Right lobe of liver (tissue), 4 donors: Measurements from ENCODE around the gene CAMTA1.

Experiments used
- POLR2A ChIP-seq: fragments of 450-650 bp; IDR thresholded peaks from one replicate; pipeline ENCODE4 v1.6.1; 2017; ENCODE audit warnings: antibody characterized with exemption, mild to moderate bottlenecking
- TF ChIP-seq, protein P1 (sequence below), 4 donors: fragments of 200-600 bp in 3 of 4; fragments of 450-650 bp in 1 of 4; IDR thresholded peaks; one replicate each; pipeline versions ENCODE4 v1.5.1 to v1.8.0; 2016 to 2022; ENCODE audit warnings: antibody characterized with exemption in 4 of 4, mild to moderate bottlenecking in 2 of 4
- donor health status: DM: no; HTN: no; CAD: no.
- donor health status: DM: no; HTN: no; CAD: no.
- donor health status: DM: no; HTN: yes; CAD: no.

DNA sequence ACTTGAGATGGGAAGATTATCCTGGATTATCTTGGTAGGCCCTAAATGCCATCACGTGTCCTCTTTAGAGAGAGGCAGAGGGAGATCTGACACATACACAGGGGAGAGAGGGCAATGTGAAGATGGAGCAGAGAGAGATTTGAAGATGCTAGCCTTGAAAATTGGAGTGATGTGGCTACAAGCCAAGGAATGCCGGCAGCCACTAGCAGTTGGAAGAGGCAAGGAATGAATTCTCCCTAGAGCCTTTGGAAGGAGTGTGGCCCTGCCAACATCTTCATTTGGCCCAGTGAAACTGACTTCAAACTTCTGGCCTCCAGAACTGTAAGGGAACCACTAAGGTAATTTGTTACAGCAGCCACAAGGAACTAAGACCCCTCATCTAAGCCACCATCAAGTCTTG lies 8.9 kb upstream of the CAMTA1 start:
- TF ChIP-seq POLR2A: no peak
- TF ChIP-seq, protein P1, sequence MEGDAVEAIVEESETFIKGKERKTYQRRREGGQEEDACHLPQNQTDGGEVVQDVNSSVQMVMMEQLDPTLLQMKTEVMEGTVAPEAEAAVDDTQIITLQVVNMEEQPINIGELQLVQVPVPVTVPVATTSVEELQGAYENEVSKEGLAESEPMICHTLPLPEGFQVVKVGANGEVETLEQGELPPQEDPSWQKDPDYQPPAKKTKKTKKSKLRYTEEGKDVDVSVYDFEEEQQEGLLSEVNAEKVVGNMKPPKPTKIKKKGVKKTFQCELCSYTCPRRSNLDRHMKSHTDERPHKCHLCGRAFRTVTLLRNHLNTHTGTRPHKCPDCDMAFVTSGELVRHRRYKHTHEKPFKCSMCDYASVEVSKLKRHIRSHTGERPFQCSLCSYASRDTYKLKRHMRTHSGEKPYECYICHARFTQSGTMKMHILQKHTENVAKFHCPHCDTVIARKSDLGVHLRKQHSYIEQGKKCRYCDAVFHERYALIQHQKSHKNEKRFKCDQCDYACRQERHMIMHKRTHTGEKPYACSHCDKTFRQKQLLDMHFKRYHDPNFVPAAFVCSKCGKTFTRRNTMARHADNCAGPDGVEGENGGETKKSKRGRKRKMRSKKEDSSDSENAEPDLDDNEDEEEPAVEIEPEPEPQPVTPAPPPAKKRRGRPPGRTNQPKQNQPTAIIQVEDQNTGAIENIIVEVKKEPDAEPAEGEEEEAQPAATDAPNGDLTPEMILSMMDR (IDR thresholded peaks at IDR 0.05): no peak
